Stimulated activated CD8-positive, alpha-beta memory T cell treated with anti-CD3 and anti-CD28 coated beads, Interleukin-4, amount 100 ng/mL, for 48 hours (primary cell): Measurements from ENCODE around the gene POU2AF2.

Experiments used
- DNase-seq: peaks from one replicate; pipeline ENCODE4 v3.0.0-alpha.2; 2020

Gene POU2AF2

GRCh38 chr11:111334532-111335502 is 89.3 kb downstream of the POU2AF2 start:
- no peak for DNase-seq

GRCh38 chr11:111335549-111335948 is 90.0 kb downstream of the POU2AF2 start:
- DNase-seq, result no peak
